ENCODE data around the gene CDH18.

Gene CDH18

DNA sequence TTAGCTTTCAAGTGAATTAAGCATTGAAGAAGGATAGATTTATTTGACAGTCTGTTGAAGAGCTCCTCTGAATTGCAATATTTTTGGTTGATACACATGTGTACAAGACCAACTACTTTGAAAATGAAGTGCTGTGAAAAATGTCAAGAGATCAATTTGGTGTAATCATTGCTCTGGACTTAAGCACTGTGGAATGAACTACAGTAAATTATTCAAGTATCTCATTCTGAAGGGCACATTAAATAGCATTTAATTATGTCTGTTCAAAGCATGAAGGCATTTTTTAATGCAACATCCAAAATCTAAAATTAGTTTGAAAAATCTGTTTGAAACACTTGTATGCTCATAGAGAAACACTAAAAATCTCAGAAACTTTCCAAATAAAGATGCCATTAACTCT, 107.5 kb downstream of the CDH18 start:
- DNase-seq (ENCODE audit: low spot score), result no peak
- TF ChIP-seq, protein P1, sequence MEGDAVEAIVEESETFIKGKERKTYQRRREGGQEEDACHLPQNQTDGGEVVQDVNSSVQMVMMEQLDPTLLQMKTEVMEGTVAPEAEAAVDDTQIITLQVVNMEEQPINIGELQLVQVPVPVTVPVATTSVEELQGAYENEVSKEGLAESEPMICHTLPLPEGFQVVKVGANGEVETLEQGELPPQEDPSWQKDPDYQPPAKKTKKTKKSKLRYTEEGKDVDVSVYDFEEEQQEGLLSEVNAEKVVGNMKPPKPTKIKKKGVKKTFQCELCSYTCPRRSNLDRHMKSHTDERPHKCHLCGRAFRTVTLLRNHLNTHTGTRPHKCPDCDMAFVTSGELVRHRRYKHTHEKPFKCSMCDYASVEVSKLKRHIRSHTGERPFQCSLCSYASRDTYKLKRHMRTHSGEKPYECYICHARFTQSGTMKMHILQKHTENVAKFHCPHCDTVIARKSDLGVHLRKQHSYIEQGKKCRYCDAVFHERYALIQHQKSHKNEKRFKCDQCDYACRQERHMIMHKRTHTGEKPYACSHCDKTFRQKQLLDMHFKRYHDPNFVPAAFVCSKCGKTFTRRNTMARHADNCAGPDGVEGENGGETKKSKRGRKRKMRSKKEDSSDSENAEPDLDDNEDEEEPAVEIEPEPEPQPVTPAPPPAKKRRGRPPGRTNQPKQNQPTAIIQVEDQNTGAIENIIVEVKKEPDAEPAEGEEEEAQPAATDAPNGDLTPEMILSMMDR (IDR thresholded peaks at IDR 0.05; ENCODE audit: borderline replicate concordance, control extremely low read depth, extremely low read depth, insufficient read depth, missing control alignments), result no peak
- in situ Hi-C loops (cut with MboI; ENCODE audit: low sequenced_read_pairs, unreplicated experiment), result no loop called here

DNA sequence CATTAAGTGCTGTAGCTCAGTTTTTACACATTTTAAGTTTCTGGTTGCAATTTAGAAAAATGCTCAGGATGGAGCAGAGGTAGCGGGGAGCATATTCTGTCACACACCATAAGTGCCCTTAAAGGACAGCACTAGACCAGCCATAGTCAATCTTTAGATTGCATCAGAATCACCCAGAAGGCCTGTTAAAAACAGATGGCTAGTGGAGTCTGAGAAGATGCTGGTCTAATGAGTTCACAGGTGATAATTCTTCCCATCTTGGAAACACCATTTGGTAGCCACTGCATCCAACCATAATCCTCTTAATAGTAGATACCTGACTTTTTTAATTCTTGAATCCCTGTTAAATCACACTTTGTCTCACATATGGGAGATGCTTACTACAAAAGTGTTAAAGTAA, 113.2 kb downstream of the CDH18 start:
- TF ChIP-seq, protein P1 (IDR thresholded peaks at IDR 0.05; ENCODE audit: borderline replicate concordance, control extremely low read depth, extremely low read depth, insufficient read depth, missing control alignments), result no peak
- no peak for DNase-seq (ENCODE audit: low spot score)
- in situ Hi-C loops (cut with MboI; ENCODE audit: low sequenced_read_pairs, unreplicated experiment), result no loop called here

DNA sequence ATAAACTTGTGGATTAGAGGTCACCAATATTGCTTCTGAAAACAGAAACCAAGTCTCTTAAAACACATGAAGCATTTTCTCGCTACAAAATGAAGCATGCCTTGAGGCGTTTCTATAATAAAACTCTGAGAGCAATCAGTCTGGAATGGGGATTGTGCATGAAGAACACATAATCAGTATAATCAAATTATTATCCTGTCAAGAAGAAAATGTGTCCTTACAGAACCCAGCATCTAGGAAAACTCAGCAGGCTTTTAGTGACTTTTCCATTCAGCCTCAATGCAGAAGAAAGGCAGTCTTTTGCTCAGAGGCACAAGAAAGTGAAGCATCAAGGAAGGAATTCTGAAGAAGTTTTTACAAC, 121.9 kb downstream of the CDH18 start:
- in situ Hi-C loops (cut with MboI; ENCODE audit: low sequenced_read_pairs, unreplicated experiment), result no loop called here
- TF ChIP-seq, protein P1 (IDR thresholded peaks at IDR 0.05; ENCODE audit: borderline replicate concordance, control extremely low read depth, extremely low read depth, insufficient read depth, missing control alignments), result no peak
- no peak for DNase-seq (ENCODE audit: low spot score)

DNA sequence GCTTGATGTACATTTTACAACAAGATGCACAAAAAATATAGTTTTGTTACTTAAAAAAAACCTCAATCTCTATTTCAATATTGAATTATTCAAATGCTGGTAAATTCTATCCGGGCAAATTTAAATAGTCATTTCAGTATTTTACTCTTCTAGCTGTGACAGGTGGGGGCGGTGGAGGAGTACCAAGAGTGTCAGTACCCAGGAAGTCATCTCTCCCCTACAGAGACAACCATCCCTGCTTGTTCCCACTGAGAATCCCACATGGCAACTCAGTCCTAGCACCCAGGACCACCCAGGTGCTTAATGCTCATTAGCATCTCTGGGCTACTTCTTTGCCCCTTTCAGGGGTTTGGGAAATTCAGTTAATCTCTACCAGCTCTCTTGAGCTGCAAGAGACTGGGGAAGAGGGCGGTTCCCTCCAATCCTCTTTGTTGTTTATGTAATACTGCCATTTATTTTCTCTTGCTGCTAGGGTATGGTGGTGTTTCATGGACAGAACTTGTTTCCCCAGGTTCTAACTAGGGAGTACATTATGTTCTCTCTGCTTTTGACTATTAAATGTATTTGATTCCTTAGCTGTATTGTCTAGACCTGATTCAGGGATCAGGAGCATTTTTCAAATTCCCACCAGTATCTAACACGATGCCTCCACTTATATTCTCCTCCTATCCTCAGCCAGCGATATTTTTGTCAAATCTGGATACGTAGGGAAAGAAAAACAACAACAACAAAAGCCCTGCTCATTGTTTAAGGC, 122.5 kb downstream of the CDH18 start:
- TF ChIP-seq, protein P1 (IDR thresholded peaks at IDR 0.05; ENCODE audit: borderline replicate concordance, control extremely low read depth, extremely low read depth, insufficient read depth, missing control alignments), result no peak
- in situ Hi-C loops (cut with MboI; ENCODE audit: low sequenced_read_pairs, unreplicated experiment), result no loop called here
- DNase-seq (ENCODE audit: low spot score), result no peak

GRCh38 chr5:19862711-19863110, 125.3 kb downstream of the CDH18 start:
- TF ChIP-seq, protein P1 (IDR thresholded peaks at IDR 0.05; ENCODE audit: borderline replicate concordance, control extremely low read depth, extremely low read depth, insufficient read depth, missing control alignments), result no peak
- in situ Hi-C loops (cut with MboI; ENCODE audit: low sequenced_read_pairs, unreplicated experiment), result no loop called here
- DNase-seq (ENCODE audit: low spot score), result no peak

DNA sequence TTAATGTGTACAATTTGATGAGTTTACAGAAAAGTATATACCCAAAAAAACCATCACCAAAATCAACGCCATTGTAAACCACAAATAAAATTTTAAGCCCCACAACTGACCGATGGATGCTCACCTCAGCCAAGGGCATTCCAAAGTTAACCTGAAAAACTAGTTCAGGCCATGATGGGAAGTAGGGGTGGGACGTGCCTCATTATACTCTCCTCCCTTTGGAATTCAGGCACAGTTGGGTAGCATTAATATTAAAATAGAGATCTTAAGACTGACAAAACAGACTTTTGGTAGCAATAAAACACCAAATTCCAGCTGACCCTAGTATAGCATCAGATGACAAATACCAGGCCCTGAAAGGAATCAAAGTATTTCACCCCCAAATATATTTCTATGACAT, 129.0 kb downstream of the CDH18 start:
- DNase-seq (ENCODE audit: low spot score), result no peak
- TF ChIP-seq, protein P1 (IDR thresholded peaks at IDR 0.05; ENCODE audit: borderline replicate concordance, control extremely low read depth, extremely low read depth, insufficient read depth, missing control alignments), result no peak
- in situ Hi-C loops (cut with MboI; ENCODE audit: low sequenced_read_pairs, unreplicated experiment), result no loop called here
